IMR-90 (cell line): ENCODE measurements around the gene PLB1.

Experiments
- CHD1 ChIP-seq: IDR thresholded peaks from 2 replicates; pipeline ENCODE4 v1.6.1; 2012; ENCODE audit warnings: low read depth, low read length, improper control_type of control experiment
- CTCF ChIP-seq: conservative IDR thresholded peaks from 2 replicates; pipeline ENCODE4 v1.5.1; 2012; ENCODE audit warnings: mild to moderate bottlenecking, low read depth, low read length, improper control_type of control experiment
- MAZ ChIP-seq: IDR thresholded peaks from 2 replicates; pipeline ENCODE4 v1.6.1; 2012; ENCODE audit warnings: low read depth, mild to moderate bottlenecking, low read length, improper control_type of control experiment, moderate library complexity, borderline replicate concordance
- POLR2A ChIP-seq: IDR thresholded peaks from 2 replicates; pipeline ENCODE4 v1.6.1; 2012; ENCODE audit warnings: mild to moderate bottlenecking, low read depth, low read length
- SMC3 ChIP-seq: fragments of 150-350 bp; IDR thresholded peaks from 2 replicates; pipeline ENCODE4 v1.6.1; 2016; ENCODE audit warnings: low read depth, mild to moderate bottlenecking, antibody characterized with exemption, low read length, moderate library complexity

- TF ChIP-seq CTCF (no peak), SMC3 (no peak), MAZ (no peak), POLR2A (no peak), CHD1 (no peak)
Measured at GRCh38 chr2:28558918-28559317, 63.1 kb downstream of the PLB1 start.
